HG03558 (cell line): ENCODE measurements around the gene LRRK2.
"Not testable (repeated sequence)": the region's sequence is repeated elsewhere in the genome, so short reads cannot be mapped to it uniquely, and the experiment has no call there.

Source experiments
- ATAC-seq: cut with Tn5 transposase; IDR thresholded peaks from one replicate; pipeline ENCODE4 v1.9.1; 2021; ENCODE audit warnings: moderate number of reproducible peaks; ENCODE audit not compliant: unreplicated experiment; ENCODE audit errors: extremely low read depth

Gene LRRK2

GRCh38 chr12:40382217-40382616 lies 157.4 kb downstream of the LRRK2 start:
- ATAC-seq, result no peak

- not testable (repeated sequence) for ATAC-seq
Observed at GRCh38 chr12:40387279-40387678, 162.5 kb downstream of the LRRK2 start.

- no peak for ATAC-seq
Observed at GRCh38 chr12:40390980-40391379, 166.2 kb downstream of the LRRK2 start.

GRCh38 chr12:40393026-40393425 lies 168.2 kb downstream of the LRRK2 start:
- no peak for ATAC-seq

GRCh38 chr12:40399656-40400055 lies 174.9 kb downstream of the LRRK2 start:
- no peak for ATAC-seq

- no peak for ATAC-seq
Observed at GRCh38 chr12:40405419-40405818, 180.6 kb downstream of the LRRK2 start.
